Measurements from ENCODE around the gene KLC4.

Gene KLC4

GRCh38 chr6:43074847-43075669 is 15.6 kb downstream of the KLC4 start:
- TF ChIP-seq GATA2 (IDR thresholded peaks at IDR 0.05; ENCODE audit: low read depth, low read length) (no peak), GATA3 (IDR thresholded peaks at IDR 0.05; ENCODE audit: low read depth, low read length) (no peak)

GRCh38 chr6:43075670-43076463 is 16.4 kb downstream of the KLC4 start, which contains the start of gene PTK7:
Gene PTK7, plus strand, starts transcription at chr6:43076314. Its CDS starts 175 bp downstream, at chr6:43076489.
- TF ChIP-seq GATA2 (IDR thresholded peaks at IDR 0.05; ENCODE audit: low read depth, low read length) (no peak), GATA3 (IDR thresholded peaks at IDR 0.05; ENCODE audit: low read depth, low read length) (no peak)

- TF ChIP-seq GATA2 (IDR thresholded peaks at IDR 0.05; ENCODE audit: low read depth, low read length), result no peak
- no peak for TF ChIP-seq GATA3 (IDR thresholded peaks at IDR 0.05; ENCODE audit: low read depth, low read length)
These were observed 17.3 kb downstream of the KLC4 start for GRCh38 chr6:43076464-43077332.

- TF ChIP-seq GATA3 (IDR thresholded peaks at IDR 0.05; ENCODE audit: low read depth, low read length) (no peak), GATA2 (IDR thresholded peaks at IDR 0.05; ENCODE audit: low read depth, low read length) (no peak)
These were observed 17.9 kb downstream of the KLC4 start for GRCh38 chr6:43077333-43077809.

DNA sequence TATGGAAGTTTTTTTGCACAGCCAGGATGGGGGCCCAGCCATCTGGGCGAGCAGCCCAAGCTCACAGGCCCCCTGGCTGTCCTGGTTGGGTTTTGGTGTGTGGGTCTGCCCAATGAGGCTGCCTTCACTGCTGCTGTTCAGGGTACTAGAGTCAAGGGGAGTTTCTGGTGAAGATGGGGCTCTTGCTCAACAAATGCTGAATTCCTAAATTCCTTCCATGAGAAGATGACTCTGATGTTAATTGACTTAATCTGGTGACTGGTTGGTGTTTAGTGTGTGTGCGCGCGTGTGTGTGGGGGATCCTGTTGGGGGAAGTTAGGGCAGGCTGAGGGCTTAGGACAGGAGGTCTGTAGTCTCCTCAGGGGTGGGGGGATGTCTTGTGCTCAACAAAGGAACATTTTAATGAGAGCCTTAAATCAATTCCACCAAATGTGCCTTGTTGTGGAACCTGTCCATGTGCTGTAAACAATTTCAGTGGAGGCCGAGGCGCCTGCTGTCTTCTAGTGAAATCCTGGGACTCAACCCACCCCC is 18.6 kb downstream of the KLC4 start:
- no peak for TF ChIP-seq GATA3 (IDR thresholded peaks at IDR 0.05; ENCODE audit: low read depth, low read length)
- no peak for TF ChIP-seq GATA2 (IDR thresholded peaks at IDR 0.05; ENCODE audit: low read depth, low read length)

DNA sequence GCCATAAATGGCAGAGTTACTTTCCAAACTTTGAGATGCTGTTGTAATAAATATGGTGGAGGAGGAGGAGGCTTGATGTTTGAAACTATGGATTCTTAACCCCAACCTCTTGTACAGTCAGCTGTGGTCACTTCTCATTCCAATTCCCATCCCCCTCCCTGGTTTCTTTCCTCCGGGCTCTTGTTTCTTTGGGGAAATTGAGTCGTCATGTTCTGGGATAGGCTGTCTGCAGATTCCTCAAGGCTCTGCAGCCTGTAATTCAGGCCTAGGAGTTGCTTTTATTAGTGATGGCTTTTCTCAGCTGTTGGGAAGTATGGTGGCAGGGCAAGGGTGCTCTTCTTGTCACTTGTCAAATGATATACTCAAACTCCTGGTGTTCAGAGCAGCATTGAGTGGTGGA is 19.3 kb downstream of the KLC4 start:
- TF ChIP-seq GATA3 (IDR thresholded peaks at IDR 0.05; ENCODE audit: low read depth, low read length) (no peak), GATA2 (IDR thresholded peaks at IDR 0.05; ENCODE audit: low read depth, low read length) (no peak)

- TF ChIP-seq GATA2 (IDR thresholded peaks at IDR 0.05; ENCODE audit: low read depth, low read length) (no peak), GATA3 (IDR thresholded peaks at IDR 0.05; ENCODE audit: low read depth, low read length) (no peak)
These were observed 21.6 kb downstream of the KLC4 start for GRCh38 chr6:43081043-43081442.

GRCh38 chr6:43082806-43083655 is 23.6 kb downstream of the KLC4 start:
- TF ChIP-seq GATA3 (IDR thresholded peaks at IDR 0.05; ENCODE audit: low read depth, low read length), result no peak
- TF ChIP-seq GATA2 (IDR thresholded peaks at IDR 0.05; ENCODE audit: low read depth, low read length), result no peak

- TF ChIP-seq GATA2 (IDR thresholded peaks at IDR 0.05; ENCODE audit: low read depth, low read length) (no peak), GATA3 (IDR thresholded peaks at IDR 0.05; ENCODE audit: low read depth, low read length) (no peak)
These were observed 26.7 kb downstream of the KLC4 start for GRCh38 chr6:43086022-43086658.

- no peak for TF ChIP-seq GATA3 (IDR thresholded peaks at IDR 0.05; ENCODE audit: low read depth, low read length)
- no peak for TF ChIP-seq GATA2 (IDR thresholded peaks at IDR 0.05; ENCODE audit: low read depth, low read length)
These were observed 29.2 kb downstream of the KLC4 start for GRCh38 chr6:43088654-43089056.

DNA sequence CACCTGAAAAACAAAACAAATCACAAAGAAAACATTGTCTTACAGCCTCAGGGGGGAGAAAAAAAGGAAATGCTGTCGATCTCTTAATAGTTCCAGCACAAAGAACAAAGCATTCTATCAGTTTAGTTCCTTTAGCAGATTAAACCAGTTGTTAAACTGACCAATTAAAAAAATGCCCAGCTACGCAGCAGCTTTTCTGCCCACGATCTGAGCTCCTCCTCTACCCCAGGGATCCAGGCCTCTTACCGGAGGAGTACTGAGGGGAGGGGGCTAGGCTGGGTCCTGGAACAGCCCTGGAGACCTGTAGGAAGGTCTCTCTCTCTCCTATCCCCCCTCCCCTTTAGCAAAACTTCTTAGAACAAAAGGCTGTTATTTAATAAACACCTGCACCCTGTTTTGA is 30.0 kb downstream of the KLC4 start:
- TF ChIP-seq GATA3 (IDR thresholded peaks at IDR 0.05; ENCODE audit: low read depth, low read length) (no peak), GATA2 (IDR thresholded peaks at IDR 0.05; ENCODE audit: low read depth, low read length) (no peak)

DNA sequence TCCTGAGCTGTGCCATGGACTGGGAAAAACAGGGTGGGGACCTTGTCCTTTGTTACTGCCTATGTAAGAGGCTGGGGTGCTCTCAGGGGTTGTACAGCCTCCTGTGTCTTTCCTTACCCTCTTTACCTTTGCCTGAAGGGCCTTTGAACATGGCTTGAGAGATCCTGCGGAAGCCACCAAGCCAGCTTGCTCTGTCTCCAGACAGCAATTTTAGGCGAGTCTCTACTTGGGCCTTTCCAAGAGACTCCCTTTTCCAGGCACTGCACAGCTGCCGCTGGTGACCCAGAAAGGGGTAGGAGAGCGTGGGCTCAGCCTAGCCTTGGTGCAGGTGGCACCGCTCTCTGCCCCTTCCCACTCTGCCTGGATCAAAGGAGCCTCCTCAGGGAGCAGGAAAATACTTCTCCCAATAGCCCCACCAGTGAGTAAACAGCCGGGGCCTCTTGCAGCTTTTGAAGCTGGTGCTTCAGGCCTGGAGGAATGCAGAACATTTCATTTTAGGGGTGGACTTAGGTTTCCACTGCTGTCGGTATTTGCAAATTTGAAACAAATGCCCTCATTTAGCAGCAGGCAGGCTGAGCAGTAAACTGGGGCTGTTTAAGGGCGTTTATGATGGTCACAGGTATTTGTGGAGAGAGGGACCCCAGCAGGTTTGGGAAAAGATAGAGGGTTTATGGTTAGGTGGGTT is 30.6 kb downstream of the KLC4 start:
- no peak for TF ChIP-seq GATA3 (IDR thresholded peaks at IDR 0.05; ENCODE audit: low read depth, low read length)
- TF ChIP-seq GATA2 (IDR thresholded peaks at IDR 0.05; ENCODE audit: low read depth, low read length), result no peak
